Uterus (tissue), 4 donors: Measurements from ENCODE around the gene LRRC4C. TPM values are rescaled to one million over a fixed set of nuclear protein-coding genes. Genes with fewer than 3 reads are reported as not detected.

ENCODE experiments used
- DNase-seq, 2 donors: peaks; one replicate each; pipeline ENCODE4 v3.0.0-alpha.2; 2019 to 2020
- H3K27ac ChIP-seq, 2 donors: fragments of 200-600 bp; sonication (generic); 1 replicate in 1 of 2; 2 replicates in 1 of 2; pipeline ENCODE4 v1.5.1; 2016 to 2018
- H3K27me3 ChIP-seq, 2 donors: fragments of 200-600 bp; sonication (generic); one replicate each; pipeline ENCODE4 v1.5.1; 2018 to 2019; ENCODE audit warnings: control low read depth in 1 of 2
- H3K36me3 ChIP-seq, 2 donors: fragments of 200-600 bp; sonication (generic); one replicate each; pipeline ENCODE4 v1.5.1; 2019; ENCODE audit warnings: control low read depth in 1 of 2
- H3K4me1 ChIP-seq, 2 donors: fragments of 200-600 bp; sonication (generic); one replicate each; pipeline ENCODE4 v1.5.1; 2018 to 2019; ENCODE audit warnings: control low read depth in 1 of 2
- H3K4me3 ChIP-seq, 2 donors: fragments of 200-600 bp; sonication (generic); 1 replicate in 1 of 2; 2 replicates in 1 of 2; pipeline ENCODE4 v1.5.1; 2018 to 2019; ENCODE audit warnings: mild to moderate bottlenecking in 1 of 2
- H3K9me3 ChIP-seq, 2 donors: fragments of 200-600 bp; sonication (generic); one replicate each; pipeline ENCODE4 v1.5.1; 2019; ENCODE audit warnings: control low read depth in 1 of 2
- POLR2A ChIP-seq, 2 donors: fragments of 450-650 bp; IDR thresholded peaks; one replicate each; pipeline ENCODE4 v1.6.1; 2016; ENCODE audit warnings: antibody characterized with exemption in 2 of 2, mild to moderate bottlenecking in 1 of 2, moderate library complexity in 1 of 2
- intact Hi-C: fragments of 100-400 bp; cut with DNase I; formaldehyde crosslinking; loops from one replicate; pipeline ENCODE4 v1.15.1; 2023; ENCODE audit warnings: low total_unique reads
- total RNA-seq, 4 donors: library from RNA; depleted of rRNA in 3 of 4; stranded (reverse); fragments of >200 nt in 3 of 4; gene quantifications; one replicate each; pipeline versions ENCODE4 v1.1.0 to v1.2.4, GENCODE V29; 2014 to 2023
- TF ChIP-seq, protein P1 (sequence below), 4 experiments: fragments of 200-600 bp in 2 of 4; fragments of 450-650 bp in 2 of 4; sonication (generic) in 2 of 4; IDR thresholded peaks; one replicate each; pipeline ENCODE4 v1.5.1; 2016 to 2019; ENCODE audit warnings: antibody characterized with exemption in 4 of 4, mild to moderate bottlenecking in 2 of 4, moderate library complexity in 1 of 4
- donor health status: DM: yes; HTN: yes; CAD: no.

The LRRC4C gene
- total RNA-seq, 4 donors from 2014 or later: 1.5 to 16.9 (median 2.1) TPM; not detected in 1

DNA sequence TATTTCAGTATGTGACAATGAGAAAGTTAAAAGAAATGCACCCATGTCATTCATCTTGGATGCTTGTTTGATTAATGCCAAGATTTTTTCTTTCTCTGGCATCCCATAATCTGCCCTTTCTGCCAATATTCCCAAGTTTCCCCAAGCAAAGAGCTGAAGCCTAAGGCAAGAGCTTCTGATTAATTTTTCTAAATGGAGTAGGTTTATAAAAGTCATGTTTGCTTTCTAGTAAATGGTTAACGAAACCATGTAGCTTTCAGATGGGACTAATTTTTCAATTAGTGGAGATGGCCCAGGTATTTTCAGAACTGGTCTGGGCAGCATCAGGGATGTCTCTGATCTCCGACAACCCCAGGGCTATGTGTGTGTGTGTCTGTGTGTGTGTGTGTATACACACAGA lies 55.3 kb downstream of the LRRC4C start:
- Histone ChIP-seq H3K36me3 (no peaks in the 10 kb centered on the region), H3K9me3 (no peaks in the 10 kb centered on the region), H3K27me3 (no peaks in the 10 kb centered on the region), H3K4me1 (no peaks in the 10 kb centered on the region), H3K27ac (no peak overlapping the region), H3K4me3 (no peak overlapping the region)
- intact Hi-C loops: no loop called here
- TF ChIP-seq, protein P1, sequence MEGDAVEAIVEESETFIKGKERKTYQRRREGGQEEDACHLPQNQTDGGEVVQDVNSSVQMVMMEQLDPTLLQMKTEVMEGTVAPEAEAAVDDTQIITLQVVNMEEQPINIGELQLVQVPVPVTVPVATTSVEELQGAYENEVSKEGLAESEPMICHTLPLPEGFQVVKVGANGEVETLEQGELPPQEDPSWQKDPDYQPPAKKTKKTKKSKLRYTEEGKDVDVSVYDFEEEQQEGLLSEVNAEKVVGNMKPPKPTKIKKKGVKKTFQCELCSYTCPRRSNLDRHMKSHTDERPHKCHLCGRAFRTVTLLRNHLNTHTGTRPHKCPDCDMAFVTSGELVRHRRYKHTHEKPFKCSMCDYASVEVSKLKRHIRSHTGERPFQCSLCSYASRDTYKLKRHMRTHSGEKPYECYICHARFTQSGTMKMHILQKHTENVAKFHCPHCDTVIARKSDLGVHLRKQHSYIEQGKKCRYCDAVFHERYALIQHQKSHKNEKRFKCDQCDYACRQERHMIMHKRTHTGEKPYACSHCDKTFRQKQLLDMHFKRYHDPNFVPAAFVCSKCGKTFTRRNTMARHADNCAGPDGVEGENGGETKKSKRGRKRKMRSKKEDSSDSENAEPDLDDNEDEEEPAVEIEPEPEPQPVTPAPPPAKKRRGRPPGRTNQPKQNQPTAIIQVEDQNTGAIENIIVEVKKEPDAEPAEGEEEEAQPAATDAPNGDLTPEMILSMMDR (IDR thresholded peaks at IDR 0.05): no peak
- TF ChIP-seq POLR2A (IDR thresholded peaks at IDR 0.05): no peak
- DNase-seq: no peak

DNA sequence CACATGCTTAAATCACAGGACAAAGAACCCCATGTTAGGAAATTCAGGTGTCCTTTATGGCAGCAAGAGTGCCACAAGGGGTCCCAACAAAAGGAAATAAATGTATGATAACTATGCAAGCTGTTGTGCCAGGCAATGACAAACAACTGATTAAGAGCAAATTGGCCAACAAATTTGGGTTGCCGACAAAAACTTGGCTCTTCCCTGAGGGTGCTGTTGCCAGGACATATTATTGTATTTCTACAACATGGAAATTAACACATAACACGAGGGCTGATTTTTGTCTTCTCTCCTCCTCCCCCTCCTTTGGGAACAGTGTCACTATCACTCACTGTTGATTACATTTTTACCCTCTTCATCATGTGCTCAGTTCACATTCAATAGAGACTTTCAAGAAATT lies 56.0 kb downstream of the LRRC4C start:
- Histone ChIP-seq H3K4me1 (no peaks in the 10 kb centered on the region), H3K27me3 (no peaks in the 10 kb centered on the region), H3K9me3 (no peaks in the 10 kb centered on the region), H3K27ac (no peak overlapping the region), H3K4me3 (no peak overlapping the region), H3K36me3 (no peaks in the 10 kb centered on the region)
- no peak for DNase-seq
- intact Hi-C loops: no loop called here
- TF ChIP-seq POLR2A (IDR thresholded peaks at IDR 0.05): no peak
- TF ChIP-seq, protein P1 (IDR thresholded peaks at IDR 0.05): no peak

DNA sequence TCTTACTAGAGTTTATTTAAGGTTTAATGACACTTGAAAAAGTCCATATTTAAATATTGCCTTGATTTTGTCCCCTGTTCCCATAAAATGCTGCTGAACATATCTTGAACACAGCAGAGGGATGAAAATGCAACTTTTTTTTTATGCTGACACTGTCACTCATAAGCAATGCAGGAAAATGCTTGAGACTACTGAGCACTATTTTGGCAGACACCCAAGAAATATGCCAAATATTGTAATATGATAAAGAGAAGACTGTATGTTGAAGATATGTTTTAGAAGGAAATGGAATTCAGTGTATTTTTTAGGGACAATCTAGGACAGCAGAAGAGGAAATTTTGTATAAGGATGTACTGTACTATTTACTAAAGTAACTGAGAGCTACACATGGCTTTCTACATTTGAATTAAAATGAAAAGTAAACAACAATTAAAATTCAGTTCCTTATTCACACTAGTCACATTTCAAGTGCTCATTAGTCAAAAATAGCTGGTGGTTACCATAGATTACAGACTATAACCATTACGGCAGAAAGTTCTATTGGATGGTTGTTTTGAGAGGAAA lies 58.6 kb downstream of the LRRC4C start:
- Histone ChIP-seq H3K27ac (no peak overlapping the region), H3K27me3 (no peaks in the 10 kb centered on the region), H3K4me1 (no peaks in the 10 kb centered on the region), H3K9me3 (no peaks in the 10 kb centered on the region), H3K36me3 (no peaks in the 10 kb centered on the region), H3K4me3 (no peak overlapping the region)
- TF ChIP-seq, protein P1 (IDR thresholded peaks at IDR 0.05): no peak
- TF ChIP-seq POLR2A (IDR thresholded peaks at IDR 0.05): no peak
- intact Hi-C loops: no loop called here
- no peak for DNase-seq

DNA sequence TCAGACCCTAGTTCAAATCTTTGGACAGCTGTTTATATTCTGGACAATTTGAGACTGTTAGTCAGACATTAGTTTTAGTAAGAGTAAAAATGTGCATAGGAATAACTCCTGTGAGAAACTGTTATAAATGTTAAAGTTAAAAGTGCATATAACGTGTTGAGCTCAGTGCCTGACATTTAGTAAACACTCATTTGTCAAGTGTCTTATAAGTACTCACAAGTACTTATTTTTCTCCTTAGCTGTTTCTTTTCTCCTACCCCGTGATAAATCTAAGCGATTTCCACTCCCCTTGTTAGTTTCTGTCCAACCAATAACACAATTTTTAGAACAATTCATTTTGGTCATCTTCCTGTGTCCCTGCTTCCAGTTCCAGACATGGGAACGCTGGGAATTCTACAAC lies 59.3 kb downstream of the LRRC4C start:
- intact Hi-C loops: no loop called here

DNA sequence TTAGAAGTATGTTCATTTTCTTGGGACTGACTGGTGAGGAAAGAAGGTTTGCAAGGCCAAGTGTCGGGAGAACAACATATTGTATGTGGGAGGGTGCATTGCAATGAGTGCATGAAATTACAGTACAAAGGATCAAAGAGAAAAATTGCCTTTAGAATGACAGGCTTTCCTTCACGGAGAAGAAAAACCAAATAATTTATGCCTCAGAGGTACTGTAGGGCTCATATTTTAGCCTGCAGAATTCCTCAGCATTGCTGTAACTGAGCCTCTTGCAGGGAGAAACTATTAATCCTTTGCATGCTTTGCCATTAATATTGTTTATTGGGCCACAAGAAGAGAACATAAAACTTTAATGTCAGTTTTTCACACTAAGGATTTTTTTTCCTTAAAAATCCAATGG lies 60.1 kb downstream of the LRRC4C start:
- TF ChIP-seq, protein P1 (IDR thresholded peaks at IDR 0.05): no peak
- TF ChIP-seq POLR2A (IDR thresholded peaks at IDR 0.05): no peak
- Histone ChIP-seq H3K9me3 (no peaks in the 10 kb centered on the region), H3K4me3 (no peak overlapping the region), H3K27me3 (no peaks in the 10 kb centered on the region), H3K4me1 (no peaks in the 10 kb centered on the region), H3K36me3 (no peaks in the 10 kb centered on the region), H3K27ac (no peak overlapping the region)
- DNase-seq: no peak
- intact Hi-C loops: no loop called here

More for the DNA sequence above, 59.3 kb downstream of the LRRC4C start:
- Histone ChIP-seq H3K9me3 (no peaks in the 10 kb centered on the region), H3K4me1 (no peaks in the 10 kb centered on the region), H3K27me3 (no peaks in the 10 kb centered on the region), H3K27ac (no peak overlapping the region), H3K36me3 (no peaks in the 10 kb centered on the region), H3K4me3 (no peak overlapping the region)
- TF ChIP-seq, protein P1 (IDR thresholded peaks at IDR 0.05): no peak
- TF ChIP-seq POLR2A (IDR thresholded peaks at IDR 0.05): no peak
- DNase-seq: no peak
